H1 (cell line): Measurements from ENCODE around the gene TERC. TPM values are rescaled to one million over a fixed set of nuclear protein-coding genes. Genes with fewer than 3 reads are reported as not detected.

Experiments used
- CBX5 ChIP-seq: fragments of 300-800, 300-1000 bp; sonication (generic); IDR thresholded peaks from 2 replicates; pipeline ENCODE4 v1.7.1; 2016; ENCODE audit warnings: antibody characterized with exemption, low read length, low read depth
- GTF2F1 ChIP-seq: IDR thresholded peaks from 2 replicates; pipeline ENCODE4 v1.6.1; 2012; ENCODE audit warnings: low read depth, low read length, improper control_type of control experiment, borderline replicate concordance
- ZNF274 ChIP-seq: IDR thresholded peaks from 2 replicates; pipeline ENCODE4 v1.7.0; 2012; ENCODE audit warnings: low read length, borderline replicate concordance; ENCODE audit errors: extremely low read depth
- polyA plus RNA-seq, 7 experiments: library from polyadenylated mRNA; depleted of rRNA in 3 of 7; stranded (reverse) in 5 of 7; unstranded in 2 of 7; fragments of >200 nt in 5 of 7; fragments of 200-250 nt in 2 of 7; gene quantifications; 1 replicate in 5 of 7; 2 replicates in 1 of 7; 4 replicates in 1 of 7; pipeline versions ENCODE4 v1.2.1 to v1.2.3, GENCODE V29; 2011 to 2013; ENCODE audit warnings: missing spikeins in 2 of 7, mixed read lengths in 2 of 7
- total RNA-seq: library from RNA; stranded (reverse); fragmentation: NEBNext Ultra II Directional; extraction: Animal tissue kit (Norgen Biotek cat#: 25700); gene quantifications from 2 replicates; pipeline ENCODE4 v1.2.1, GENCODE V29; 2021

The TERC gene
- total and polyA plus RNA-seq, 2 of the 8 experiments (the other 6 are each of a cell fraction or from before 2014, with no cell fraction given) = 2.3 to 17.0 TPM

DNA sequence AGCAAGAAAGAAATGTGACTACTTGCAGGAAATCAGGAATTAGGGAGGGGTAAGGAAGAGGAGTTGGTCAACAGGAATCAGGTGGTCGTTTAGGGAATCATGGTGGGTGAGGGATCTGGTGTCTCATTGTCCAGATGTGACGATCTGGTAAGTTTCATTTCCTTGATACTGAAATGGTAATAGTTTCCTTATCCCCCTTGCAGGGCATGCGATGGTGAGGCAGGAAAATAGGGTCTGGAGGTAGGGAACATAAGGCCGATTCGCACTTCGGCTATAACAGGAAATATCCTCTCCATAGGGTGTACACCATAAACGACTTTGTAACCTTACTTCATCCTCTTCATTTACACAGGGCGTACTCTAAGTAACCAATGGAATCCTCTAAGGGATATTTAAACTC, 48.4 kb upstream of the TERC start (continued):
- TF ChIP-seq ZNF274 (no peak), CBX5 (no peak), GTF2F1 (no peak)
